Measurements from ENCODE around the gene ATOX1.
"Not testable (repeated sequence)": the region's sequence is repeated elsewhere in the genome, so short reads cannot be mapped to it uniquely, and the experiment has no call there.

Gene ATOX1

GRCh38 chr5:151703780-151704179, 54.7 kb downstream of the ATOX1 start:
- DNase-seq (ENCODE audit: extremely low spot score), result no peak
- ChIA-PET POLR2A (no interaction called here), CTCF (interaction anchor here (0.7 to 1.3 kb wide), 4 partner anchors 16 to 68 kb away, joined by 3 to 4 read pairs (median 3); partner anchors contain the start of genes G3BP1 and SPARC)
- no peak for TF ChIP-seq SP1 (IDR thresholded peaks at IDR 0.05)
- no peak for TF ChIP-seq L3MBTL2 (conservative IDR thresholded peaks at IDR 0.05)
- TF ChIP-seq ZNF384 (IDR thresholded peaks at IDR 0.05), result no peak
- TF ChIP-seq TARDBP (IDR thresholded peaks at IDR 0.05), result no peak
- no peak for TF ChIP-seq ARNT (IDR thresholded peaks at IDR 0.05)
- TF ChIP-seq NFRKB (IDR thresholded peaks at IDR 0.05), result no peak

- POLR2A ChIA-PET, result interaction anchor here (1.0 to 1.2 kb wide), 2 partner anchors 17 to 55 kb away, joined by 3 to 7 read pairs; partner anchors contain the start of genes ATOX1 and SPARC
- CTCF ChIA-PET, result interaction anchor here (0.7 to 1.3 kb wide), 3 partner anchors 16 to 46 kb away, joined by 3 to 4 read pairs (median 4); partner anchors contain the start of gene SPARC
These were observed 55.2 kb downstream of the ATOX1 start for GRCh38 chr5:151703227-151703626.

GRCh38 chr5:151700820-151701219, 57.6 kb downstream of the ATOX1 start:
- no peak for DNase-seq (ENCODE audit: extremely low spot score)
- CTCF ChIA-PET, result no interaction called here
- no peak for TF ChIP-seq HDGF (IDR thresholded peaks at IDR 0.05; ENCODE audit: borderline replicate concordance)
- TF ChIP-seq TARDBP (IDR thresholded peaks at IDR 0.05), result no peak
- no peak for TF ChIP-seq PKNOX1 (IDR thresholded peaks at IDR 0.05)
- TF ChIP-seq ELF4 (IDR thresholded peaks at IDR 0.05), result no peak
- no peak for TF ChIP-seq LEF1 (IDR thresholded peaks at IDR 0.05; ENCODE audit: borderline replicate concordance)
- no peak for TF ChIP-seq SP1 (IDR thresholded peaks at IDR 0.05)
- no peak for TF ChIP-seq CTBP1 (IDR thresholded peaks at IDR 0.05; ENCODE audit: borderline replicate concordance)
- POLR2A ChIA-PET, result no interaction called here

More at GRCh38 chr5:151703227-151703626, 55.2 kb downstream of the ATOX1 start:
- TF ChIP-seq NFRKB (IDR thresholded peaks at IDR 0.05), result no peak
- no peak for TF ChIP-seq FOXK2 (IDR thresholded peaks at IDR 0.05)
- TF ChIP-seq FOXA1 (IDR thresholded peaks at IDR 0.05), result no peak
- TF ChIP-seq PKNOX1 (IDR thresholded peaks at IDR 0.05), result no peak
- TF ChIP-seq FOXM1 (IDR thresholded peaks at IDR 0.05; ENCODE audit: borderline replicate concordance), result no peak
- TF ChIP-seq CTBP1 (IDR thresholded peaks at IDR 0.05; ENCODE audit: borderline replicate concordance), result no peak
- no peak for TF ChIP-seq L3MBTL2 (conservative IDR thresholded peaks at IDR 0.05)
- TF ChIP-seq SUZ12 (IDR thresholded peaks at IDR 0.05), result no peak
- no peak for TF ChIP-seq ARNT (IDR thresholded peaks at IDR 0.05)
- TF ChIP-seq HDGF (IDR thresholded peaks at IDR 0.05; ENCODE audit: borderline replicate concordance), result no peak
- no peak for TF ChIP-seq BHLHE40 (IDR thresholded peaks at IDR 0.05; ENCODE audit: borderline replicate concordance)
- TF ChIP-seq ZNF384 (IDR thresholded peaks at IDR 0.05), result no peak
- TF ChIP-seq LEF1 (IDR thresholded peaks at IDR 0.05; ENCODE audit: borderline replicate concordance), result no peak
- TF ChIP-seq ELF4 (IDR thresholded peaks at IDR 0.05), result no peak
- no peak for DNase-seq (ENCODE audit: extremely low spot score)

GRCh38 chr5:151700296-151700695, 58.1 kb downstream of the ATOX1 start:
- no peak for TF ChIP-seq LEF1 (IDR thresholded peaks at IDR 0.05; ENCODE audit: borderline replicate concordance)
- TF ChIP-seq ELF4 (IDR thresholded peaks at IDR 0.05), result no peak
- no peak for TF ChIP-seq PKNOX1 (IDR thresholded peaks at IDR 0.05)
- TF ChIP-seq L3MBTL2 (conservative IDR thresholded peaks at IDR 0.05), result no peak
- TF ChIP-seq HDGF (IDR thresholded peaks at IDR 0.05; ENCODE audit: borderline replicate concordance), result no peak
- no peak for TF ChIP-seq FOXA1 (IDR thresholded peaks at IDR 0.05)
- no peak for TF ChIP-seq TARDBP (IDR thresholded peaks at IDR 0.05)
- no peak for TF ChIP-seq SP1 (IDR thresholded peaks at IDR 0.05)
- no peak for TF ChIP-seq CTBP1 (IDR thresholded peaks at IDR 0.05; ENCODE audit: borderline replicate concordance)
- no peak for TF ChIP-seq SUZ12 (IDR thresholded peaks at IDR 0.05)
- no peak for TF ChIP-seq NFRKB (IDR thresholded peaks at IDR 0.05)
- TF ChIP-seq ZNF384 (IDR thresholded peaks at IDR 0.05), result no peak
- TF ChIP-seq ARNT (IDR thresholded peaks at IDR 0.05), result no peak
- TF ChIP-seq FOXK2 (IDR thresholded peaks at IDR 0.05), result no peak
- ChIA-PET POLR2A (interaction anchor here (2.0 kb wide), 1 partner anchor 14 kb away, joined by 11 read pairs; the partner anchor contains the start of gene SPARC), CTCF (no interaction called here)
- DNase-seq (ENCODE audit: extremely low spot score), result no peak

GRCh38 chr5:151699071-151699901, 59.1 kb downstream of the ATOX1 start:
- TF ChIP-seq NFRKB (IDR thresholded peaks at IDR 0.05), result no peak
- no peak for TF ChIP-seq LEF1 (IDR thresholded peaks at IDR 0.05; ENCODE audit: borderline replicate concordance)
- TF ChIP-seq BHLHE40 (IDR thresholded peaks at IDR 0.05; ENCODE audit: borderline replicate concordance), result no peak
- TF ChIP-seq CTBP1 (IDR thresholded peaks at IDR 0.05; ENCODE audit: borderline replicate concordance), result no peak
- no peak for TF ChIP-seq FOXM1 (IDR thresholded peaks at IDR 0.05; ENCODE audit: borderline replicate concordance)
- TF ChIP-seq FOXK2 (IDR thresholded peaks at IDR 0.05), result no peak
- TF ChIP-seq ZNF384 (IDR thresholded peaks at IDR 0.05), result no peak
- TF ChIP-seq L3MBTL2 (conservative IDR thresholded peaks at IDR 0.05), result no peak
- TF ChIP-seq ARNT (IDR thresholded peaks at IDR 0.05), result no peak
- TF ChIP-seq ELF4 (IDR thresholded peaks at IDR 0.05), result no peak
- TF ChIP-seq SUZ12 (IDR thresholded peaks at IDR 0.05), result no peak
- no peak for TF ChIP-seq FOXA1 (IDR thresholded peaks at IDR 0.05)
- TF ChIP-seq SP1 (IDR thresholded peaks at IDR 0.05), result no peak
- TF ChIP-seq PKNOX1 (IDR thresholded peaks at IDR 0.05), result no peak
- no peak for TF ChIP-seq HDGF (IDR thresholded peaks at IDR 0.05; ENCODE audit: borderline replicate concordance)
- TF ChIP-seq TARDBP (IDR thresholded peaks at IDR 0.05), result no peak
- ChIA-PET POLR2A (interaction anchor here (0.8 to 2.0 kb wide), 3 partner anchors 10 to 72 kb away, joined by 3 to 11 read pairs (median 7); partner anchors contain the start of genes G3BP1 and SPARC), CTCF (interaction anchor here (0.6 kb wide), 2 partner anchors 17 to 42 kb away, joined by 3 read pairs; no protein-coding TSS in a partner anchor)
- DNase-seq (ENCODE audit: extremely low spot score), result no peak

GRCh38 chr5:151698081-151698480, 60.4 kb downstream of the ATOX1 start:
- DNase-seq (ENCODE audit: extremely low spot score); CTCF ChIA-PET; POLR2A ChIA-PET: not testable (repeated sequence)

Measured in HEK293T (cell line).